HG03097 (cell line): ENCODE results near the gene ZNF175.

Experiments
- ATAC-seq: cut with Tn5 transposase; IDR thresholded peaks from one replicate; pipeline ENCODE4 v1.9.1; 2021; ENCODE audit not compliant: unreplicated experiment, low FRiP score

The ZNF175 gene

DNA sequence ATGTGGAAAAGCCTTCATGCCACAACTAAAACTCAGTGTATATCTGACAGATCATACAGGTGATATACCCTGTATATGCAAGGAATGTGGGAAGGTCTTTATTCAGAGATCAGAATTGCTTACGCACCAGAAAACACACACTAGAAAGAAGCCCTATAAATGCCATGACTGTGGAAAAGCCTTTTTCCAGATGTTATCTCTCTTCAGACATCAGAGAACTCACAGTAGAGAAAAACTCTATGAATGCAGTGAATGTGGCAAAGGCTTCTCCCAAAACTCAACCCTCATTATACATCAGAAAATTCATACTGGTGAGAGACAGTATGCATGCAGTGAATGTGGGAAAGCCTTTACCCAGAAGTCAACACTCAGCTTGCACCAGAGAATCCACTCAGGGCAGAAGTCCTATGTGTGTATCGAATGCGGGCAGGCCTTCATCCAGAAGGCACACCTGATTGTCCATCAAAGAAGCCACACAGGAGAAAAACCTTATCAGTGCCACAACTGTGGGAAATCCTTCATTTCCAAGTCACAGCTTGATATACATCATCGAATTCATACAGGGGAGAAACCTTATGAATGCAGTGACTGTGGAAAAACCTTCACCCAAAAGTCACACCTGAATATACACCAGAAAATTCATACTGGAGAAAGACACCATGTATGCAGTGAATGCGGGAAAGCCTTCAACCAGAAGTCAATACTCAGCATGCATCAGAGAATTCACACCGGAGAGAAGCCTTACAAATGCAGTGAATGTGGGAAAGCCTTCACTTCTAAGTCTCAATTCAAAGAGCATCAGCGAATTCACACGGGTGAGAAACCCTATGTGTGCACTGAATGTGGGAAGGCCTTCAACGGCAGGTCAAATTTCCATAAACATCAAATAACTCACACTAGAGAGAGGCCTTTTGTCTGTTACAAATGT lies 16.4 kb downstream of the ZNF175 start:
- ATAC-seq = no peak

DNA sequence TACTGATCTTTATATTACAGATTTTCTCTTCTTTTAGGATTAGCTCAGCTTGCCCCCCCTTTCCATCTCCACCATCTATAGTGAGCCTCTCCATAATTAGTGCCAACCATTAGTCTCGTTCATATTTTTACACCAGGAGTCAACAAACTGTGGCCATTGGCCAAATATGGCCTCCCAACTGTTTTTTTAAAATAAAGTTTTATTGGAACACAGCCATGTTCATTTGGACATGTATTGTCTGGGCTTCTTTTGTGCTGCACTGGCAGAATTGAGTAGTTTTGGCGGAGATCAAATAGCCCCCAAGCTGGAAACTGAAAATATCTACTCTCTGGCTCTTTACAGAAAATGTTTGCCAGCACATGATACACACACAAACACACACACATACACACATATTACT lies 18.4 kb downstream of the ZNF175 start:
- ATAC-seq = no peak

DNA sequence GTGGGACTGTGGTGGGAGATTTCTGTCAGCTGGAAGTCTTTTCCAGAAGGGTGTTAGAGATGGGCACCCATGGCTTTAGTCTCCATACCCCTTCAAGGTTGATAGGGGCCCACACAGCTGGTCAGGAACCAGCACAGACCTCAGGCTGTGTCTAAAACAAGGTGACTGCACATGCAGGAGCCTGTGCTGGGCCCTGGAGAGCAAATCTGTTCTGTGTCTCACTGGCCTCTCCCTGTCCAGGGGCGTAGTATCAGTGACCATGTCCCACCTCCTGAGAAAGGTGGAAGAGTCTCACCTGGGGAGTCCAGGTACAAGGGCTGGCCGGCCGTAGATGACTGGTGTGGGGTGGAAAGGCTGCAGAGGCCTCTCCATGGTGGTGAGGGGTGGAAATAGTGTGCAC lies 19.4 kb downstream of the ZNF175 start:
- ATAC-seq = no peak

DNA sequence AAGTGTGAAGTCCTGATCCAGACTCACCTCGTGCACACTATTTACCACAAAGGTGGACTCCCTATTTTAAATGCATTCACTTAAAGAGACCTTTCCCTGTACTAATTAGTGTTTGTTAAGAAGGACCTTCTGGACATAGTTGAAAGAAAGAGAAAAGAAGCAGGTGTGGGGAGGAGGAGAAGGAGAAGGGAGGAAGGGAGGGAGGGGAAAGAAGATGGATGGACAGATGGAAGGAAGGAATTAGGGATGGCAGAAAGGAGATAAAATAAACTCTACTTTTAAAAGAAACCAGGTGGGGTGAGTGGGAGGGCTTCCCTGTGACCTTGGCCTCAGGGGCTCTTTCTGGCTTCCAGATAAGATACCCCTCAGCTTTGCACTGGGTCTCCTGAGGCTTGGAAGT lies 21.4 kb downstream of the ZNF175 start:
- ATAC-seq = no peak

DNA sequence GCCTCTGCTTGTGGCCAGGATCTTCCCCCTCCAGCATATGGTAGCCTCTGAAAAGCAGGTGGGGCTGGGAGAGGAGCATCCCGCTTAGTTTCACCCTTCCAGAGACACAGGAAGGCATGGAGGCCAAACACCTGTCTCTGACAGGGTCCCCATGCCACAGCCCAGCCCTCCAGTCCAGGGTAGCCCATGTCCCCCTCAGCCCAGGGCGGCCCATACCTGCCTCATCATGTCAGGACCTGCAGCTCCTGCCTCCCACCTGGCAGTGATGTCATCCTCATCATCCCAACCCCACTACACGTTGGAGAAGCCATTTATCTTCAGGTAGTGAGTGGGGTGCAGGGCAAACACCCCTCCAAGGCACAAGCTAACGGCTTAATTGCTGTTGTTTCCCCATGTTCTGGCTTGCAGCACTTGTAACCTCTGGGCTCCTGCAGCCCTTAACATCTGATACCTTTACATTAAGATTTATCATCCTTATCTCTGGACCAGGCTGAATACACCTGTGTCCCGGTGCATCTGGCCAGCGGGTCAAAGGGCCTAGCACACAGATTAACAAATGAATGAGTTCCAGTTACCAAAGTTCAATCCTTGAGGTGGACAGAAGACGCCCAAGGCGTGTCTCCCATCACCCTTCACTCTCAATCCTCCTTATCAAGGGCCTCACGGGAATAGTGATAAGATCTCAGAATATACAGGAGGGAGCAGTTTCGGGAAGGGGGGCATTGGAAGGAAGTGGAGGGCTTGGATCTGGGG lies 22.2 kb downstream of the ZNF175 start:
- no peak for ATAC-seq

DNA sequence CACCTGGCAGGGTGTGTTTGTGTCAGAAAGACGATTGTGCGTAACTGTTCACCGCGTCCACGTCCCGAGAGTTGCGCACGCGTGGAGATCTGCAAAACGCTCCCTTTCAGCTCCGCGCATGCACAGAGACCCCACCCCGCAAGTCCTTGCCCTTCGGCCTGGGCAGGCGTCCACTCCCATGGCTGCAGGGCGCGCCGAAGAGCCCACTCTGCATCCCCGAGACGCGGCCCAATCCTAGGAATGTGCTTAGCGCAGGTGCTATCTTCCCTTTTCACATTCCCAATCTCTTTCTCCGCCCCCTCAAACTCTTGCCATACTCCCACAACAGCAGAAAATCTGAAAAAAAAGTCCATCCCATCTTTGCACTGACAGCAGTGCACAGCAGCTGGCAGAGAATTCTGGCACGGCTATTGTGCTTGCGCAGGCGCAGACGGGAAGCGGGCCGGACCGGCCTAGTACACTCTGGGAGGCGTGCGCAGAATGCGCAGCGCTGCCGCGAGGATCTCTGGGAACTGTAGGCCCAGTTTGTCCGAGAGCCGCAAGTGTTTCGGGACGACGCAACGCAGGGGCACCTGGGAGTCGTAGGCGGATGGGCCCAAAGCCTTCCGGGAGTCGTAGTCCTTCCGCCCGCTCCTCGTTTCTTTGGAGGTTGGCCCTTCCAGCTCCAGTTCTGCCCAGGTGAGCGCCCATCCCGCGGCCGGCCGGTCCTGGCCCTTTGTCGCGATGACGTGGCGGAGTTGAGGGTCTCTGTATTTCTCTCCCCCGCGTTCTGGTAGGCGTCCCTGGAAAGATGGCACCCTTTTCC lies 23.1 kb downstream of the ZNF175 start:
- peak; percentile 95 for ATAC-seq

DNA sequence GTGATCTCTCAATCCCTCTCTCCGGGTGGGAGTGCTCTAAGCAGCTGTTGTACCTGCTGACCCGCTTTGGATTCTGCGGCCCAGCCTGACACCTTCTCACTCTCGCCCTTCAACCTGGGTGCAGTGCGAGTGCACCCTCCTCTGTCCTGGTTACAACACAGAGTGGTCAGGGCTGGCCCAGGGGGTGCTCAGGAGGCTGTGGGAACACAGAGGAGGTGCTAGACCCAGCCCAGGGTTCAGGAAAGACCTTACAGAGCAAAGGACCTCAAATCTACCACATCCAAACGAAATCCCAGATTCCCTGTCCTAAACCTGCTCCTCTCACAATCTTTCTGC lies 23.7 kb downstream of the ZNF175 start:
- ATAC-seq = no peak

DNA sequence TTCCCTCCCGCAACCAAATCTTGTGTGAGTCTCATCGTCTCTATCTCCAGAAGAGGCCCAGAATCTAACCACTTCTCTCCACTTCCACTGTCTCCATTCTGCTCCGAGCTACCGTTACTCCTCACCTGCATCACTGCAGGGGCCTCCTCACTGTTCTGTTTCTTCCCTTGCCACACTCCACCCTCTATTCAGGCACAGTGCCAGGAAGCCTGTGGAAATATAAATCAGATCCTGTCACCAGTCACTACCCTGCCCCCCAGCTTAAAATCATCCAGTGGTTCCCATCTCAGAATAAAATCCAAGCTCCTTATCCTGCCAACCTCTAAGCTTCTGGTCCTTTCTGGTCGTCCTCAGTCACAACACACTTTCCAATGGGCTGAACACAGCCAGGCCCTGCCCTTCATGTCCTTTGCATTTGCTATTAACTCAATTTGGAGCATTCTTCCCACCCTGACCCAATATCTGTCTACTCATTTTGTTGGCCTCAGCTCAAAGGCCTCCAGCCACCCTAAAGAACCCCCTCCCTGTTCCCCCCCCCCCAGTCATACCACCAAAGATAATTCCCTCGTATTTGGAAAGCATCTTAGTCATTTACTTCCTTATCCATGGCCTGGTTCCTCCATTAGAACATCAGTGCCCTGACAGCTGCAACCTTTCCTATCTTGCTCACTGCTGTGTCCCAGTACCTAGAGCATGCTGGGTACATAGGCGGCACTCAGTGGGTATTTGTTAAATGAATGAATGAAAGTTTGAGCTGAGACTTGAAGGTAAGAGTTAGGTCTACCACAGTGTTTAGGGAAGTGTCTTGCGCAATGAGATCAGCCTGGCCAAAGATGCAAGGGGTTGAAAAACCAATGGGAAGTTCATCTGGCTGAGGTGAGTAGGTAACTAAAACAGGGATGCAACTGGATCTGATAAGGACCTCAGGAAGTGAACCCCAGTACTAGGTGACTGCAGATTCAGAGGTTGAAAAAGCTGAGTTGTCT lies 24.4 kb downstream of the ZNF175 start:
- no peak for ATAC-seq

DNA sequence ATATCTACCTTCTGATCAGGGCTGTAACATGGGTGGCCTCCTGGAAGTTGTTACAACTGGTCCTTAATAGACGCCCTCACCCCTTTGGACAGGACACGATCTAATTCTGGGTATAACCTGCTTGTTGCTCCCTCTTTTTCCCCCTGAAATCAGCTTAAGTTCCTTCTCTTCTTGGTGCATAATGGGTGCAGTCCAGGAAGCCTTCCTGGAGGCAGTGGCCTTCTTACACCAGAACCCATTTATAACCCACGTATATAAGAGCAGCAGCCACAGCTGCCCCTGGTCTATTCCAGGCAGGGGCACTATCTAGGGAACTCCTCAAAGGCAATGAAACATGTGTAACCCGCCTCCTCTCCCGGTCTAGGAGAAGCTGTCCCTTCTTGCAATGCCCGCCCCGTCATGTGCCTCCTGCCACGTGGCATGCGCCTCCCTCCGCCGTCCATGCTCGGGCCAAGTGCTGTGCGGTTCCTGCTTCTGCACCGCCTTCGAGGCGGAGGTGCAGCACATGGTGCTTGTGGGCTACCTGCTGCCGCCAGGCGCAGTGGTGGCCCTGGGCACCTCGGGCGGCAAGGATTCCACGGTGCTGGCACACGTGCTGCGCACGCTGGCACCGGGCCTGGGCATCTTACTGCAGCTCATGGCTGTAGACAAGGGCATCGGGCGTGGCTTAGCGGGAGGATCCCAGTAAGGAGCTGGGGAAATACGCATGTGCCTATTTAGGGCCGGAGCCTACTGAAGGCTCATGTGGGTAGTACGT lies 27.3 kb downstream of the ZNF175 start:
- no peak for ATAC-seq

DNA sequence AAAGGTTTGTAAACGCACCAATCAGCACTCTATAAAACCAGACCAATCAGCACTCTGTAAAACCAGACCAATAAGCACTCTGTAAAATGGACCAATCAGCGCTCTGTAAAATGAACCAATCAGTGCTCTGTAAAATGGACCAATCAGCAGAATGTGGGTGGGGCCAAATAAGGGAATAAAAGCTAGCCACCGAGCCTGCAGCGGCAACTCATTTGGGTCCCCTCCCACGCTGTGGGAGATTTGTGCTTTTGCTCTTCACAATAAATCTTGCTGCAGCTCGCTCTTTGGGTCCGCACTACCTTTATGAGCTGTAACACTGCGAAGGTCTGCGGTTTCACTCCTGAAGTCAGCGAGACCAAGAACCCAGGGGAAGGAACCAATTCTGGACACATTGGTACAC lies 28.0 kb downstream of the ZNF175 start:
- no peak for ATAC-seq

DNA sequence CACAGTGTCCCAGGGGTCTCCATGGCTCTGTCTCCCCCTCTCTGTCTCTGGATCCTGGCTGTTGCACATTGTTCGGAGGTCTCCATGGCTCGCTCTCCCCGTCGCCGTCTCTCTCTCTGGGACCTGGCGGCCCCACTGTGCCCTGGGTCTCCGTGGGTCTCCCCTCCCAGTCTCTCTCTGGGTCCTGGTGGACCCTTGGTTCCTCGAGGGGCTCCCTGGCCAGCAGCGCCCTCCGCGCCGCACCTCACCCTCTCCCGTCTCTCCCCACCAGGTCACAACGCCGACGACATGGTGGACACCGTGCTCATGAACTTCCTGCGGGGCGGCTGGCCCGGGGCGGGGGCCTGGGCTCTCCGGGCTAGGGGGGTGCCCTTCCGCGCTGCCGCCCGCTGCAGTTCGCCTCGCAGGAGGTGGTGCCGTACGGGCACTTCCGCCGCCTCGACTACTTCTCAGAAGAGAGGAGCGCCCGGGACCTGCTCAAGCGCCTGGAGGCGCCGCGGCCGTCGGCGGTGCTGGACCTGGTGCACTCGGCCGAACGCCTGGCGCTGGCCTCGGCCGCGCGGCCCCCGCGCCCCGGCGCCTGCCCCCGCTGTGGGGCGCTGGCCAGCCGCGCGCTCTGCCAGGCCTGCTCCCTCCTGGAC lies 30.0 kb downstream of the ZNF175 start:
- no peak for ATAC-seq

DNA sequence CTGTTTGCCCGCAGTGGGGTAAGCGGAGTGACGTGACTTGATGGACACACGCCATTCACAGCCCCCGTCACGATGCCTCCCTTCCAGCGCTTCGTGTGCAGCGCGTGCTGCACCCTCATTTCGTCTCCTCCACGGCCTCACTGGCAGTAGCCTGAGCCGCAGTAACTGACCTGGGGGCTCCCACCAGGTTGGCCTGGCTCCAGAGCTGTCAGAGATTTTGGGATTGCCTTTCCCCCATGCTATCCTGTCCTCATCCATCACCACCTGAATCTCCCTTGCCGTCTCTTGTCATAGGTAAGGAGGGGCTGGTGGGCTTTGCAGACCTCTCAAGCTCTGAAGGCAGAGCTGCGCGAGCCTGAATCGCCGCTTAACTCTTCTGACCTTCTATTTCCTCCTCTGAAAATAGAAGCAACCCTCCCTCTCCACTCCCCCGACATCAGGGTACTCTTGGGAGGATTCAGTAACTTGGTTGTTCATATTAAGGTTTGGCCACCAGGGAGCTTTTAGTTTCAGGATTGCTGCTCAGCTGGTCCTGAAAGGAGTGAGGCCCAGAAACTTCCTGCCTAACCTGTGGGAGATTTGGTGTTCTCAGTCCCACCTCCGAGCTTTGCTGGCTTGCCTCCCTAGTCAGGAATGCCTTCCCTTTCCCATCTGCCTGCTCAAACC lies 31.2 kb downstream of the ZNF175 start:
- no peak for ATAC-seq

DNA sequence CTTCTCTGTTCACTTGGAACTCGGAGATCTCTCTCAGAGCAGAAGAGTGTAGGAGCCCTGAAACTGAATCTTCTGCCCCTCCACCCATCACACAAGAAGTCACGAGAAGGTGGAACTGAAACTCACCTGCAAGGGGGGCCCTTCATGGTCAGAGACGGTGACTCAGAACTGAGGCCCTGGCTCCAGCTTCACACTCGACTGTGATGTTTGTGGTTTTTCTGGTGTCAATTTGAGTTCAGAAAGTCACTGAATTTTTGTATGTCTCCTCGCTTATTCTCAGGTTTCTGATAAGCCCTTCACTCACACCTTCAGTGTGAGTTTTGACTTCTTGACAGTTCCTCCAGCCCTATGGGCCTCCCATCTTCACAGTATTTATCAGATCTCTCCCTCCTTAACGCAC lies 36.0 kb downstream of the ZNF175 start:
- peak; percentile 84 for ATAC-seq

DNA sequence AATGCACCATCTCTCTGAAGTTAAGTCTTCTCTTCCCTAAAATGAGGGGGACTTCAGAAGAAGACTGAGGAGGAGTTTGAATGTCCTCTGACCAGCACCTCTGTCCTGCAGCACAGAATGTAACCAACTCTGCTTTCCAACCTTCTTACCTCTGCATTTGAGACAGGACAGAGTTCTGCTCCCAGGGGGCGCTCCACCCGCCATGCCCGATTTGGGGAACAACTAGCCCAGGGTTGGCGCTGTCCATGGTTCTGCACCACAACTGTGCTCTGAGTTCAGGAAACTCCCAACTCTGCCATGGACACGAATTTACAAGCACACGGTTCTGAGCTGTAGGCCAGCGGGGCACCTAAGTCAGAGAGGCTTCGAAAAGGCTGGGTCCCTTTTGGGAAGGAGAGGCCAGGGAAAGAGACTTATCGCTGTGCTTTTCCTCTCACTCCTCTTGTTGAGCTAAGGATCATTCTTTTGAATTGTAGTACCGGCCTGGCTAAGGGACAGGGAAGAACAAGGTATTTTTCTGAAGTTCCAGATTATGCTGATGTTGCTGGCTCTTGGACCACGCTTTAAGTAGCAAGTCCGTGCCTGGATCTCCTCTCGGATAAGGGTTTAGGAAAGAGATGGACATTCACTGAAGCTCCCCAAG lies 37.0 kb downstream of the ZNF175 start:
- no peak for ATAC-seq

DNA sequence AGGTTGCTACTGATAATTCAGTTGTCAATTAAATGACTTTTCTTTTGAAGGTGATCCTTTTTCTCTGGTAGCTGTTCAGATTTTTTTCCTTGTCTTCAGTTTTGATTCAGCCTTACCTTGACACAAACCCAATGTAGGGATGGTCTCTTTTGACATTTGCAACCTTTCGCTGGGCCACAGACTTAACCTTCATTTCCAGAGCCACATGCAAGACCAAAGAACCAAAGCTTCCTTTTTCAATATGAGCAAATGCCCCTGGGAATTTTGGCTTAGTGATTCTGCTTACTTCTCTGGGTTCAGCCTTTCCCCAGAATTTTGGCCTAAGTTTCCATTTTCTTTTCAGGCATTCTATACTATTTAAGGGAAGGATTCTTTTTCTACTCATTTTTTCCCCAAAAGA lies 39.5 kb downstream of the ZNF175 start:
- no peak for ATAC-seq

DNA sequence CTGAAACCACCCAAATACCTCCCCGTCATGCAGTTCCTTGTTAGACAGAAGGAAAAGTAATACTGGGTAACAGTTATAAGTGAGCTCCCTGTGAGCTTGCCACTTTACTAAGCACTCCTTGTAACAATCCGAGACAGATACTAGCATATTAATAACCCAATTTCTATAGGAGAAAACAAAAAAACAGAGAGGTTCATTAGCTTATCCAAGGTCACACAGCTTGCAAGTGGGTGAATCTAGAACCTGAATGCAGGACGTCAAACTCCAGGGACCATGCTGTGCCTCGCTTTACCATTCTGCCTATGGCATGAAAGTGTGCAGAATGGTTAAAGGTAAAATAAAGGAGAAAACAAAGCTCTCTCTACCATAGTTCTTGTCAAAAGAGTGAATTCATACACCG lies 43.7 kb downstream of the ZNF175 start:
- no peak for ATAC-seq

DNA sequence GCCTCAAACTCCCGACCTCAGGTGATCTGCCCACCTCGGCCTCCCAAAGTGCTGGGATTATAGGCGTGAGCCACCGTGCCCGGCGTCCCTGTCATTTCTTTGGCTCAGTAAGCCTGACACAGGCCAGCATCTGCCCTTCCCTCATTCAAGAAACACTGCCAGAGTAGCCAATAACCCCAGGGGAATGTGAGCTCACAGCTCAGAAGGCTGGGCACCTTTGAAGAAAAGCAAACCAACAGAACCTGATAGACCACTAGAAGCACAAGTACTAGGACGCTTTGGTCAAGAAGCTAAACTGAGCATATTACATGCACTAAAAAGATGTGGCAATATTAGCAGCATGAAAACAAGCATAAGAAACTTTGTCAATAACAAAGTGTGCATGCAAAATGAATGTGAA lies 44.9 kb downstream of the ZNF175 start:
- no peak for ATAC-seq

DNA sequence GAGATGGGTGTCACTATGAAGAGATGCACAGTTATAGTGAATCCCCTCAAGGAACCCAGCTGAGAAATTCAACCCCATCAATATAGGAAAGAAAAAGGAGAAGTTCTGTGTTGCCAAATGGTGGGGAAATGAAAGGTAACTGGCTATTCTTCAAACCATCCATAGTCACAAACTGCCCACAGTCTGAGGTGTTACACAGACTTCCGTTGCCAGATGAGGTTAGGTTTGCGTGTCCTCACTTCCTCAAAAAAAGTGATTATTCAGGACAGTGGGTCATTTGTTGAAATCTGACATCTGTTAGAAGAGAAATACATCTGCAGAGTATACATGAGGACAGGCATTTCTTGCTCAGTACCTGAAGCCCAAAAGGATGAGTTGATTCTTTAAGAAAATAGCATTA lies 50.1 kb downstream of the ZNF175 start:
- ATAC-seq = no peak
